Hematopoietic multipotent progenitor cell treated with erythropoietin and hydrocortisone succinate and interleukin-3 and kit ligand, for 4 days (in vitro differentiated cells): Measurements from ENCODE around the gene UBE2E2.
A peak's percentile ranks its signal among the peaks of the same experiment; 100 is the strongest.

ENCODE experiments used
- DNase-seq: peaks from one replicate; pipeline ENCODE4 v3.0.0-alpha.2; 2015

Gene UBE2E2

GRCh38 chr3:23399221-23399620, 196.1 kb downstream of the UBE2E2 start:
- no peak for DNase-seq

- peak; percentile 9 for DNase-seq
Observed at GRCh38 chr3:23402728-23403492, 199.8 kb downstream of the UBE2E2 start.

GRCh38 chr3:23404246-23404645, 201.1 kb downstream of the UBE2E2 start:
- DNase-seq = no peak

GRCh38 chr3:23405081-23405480, 202.0 kb downstream of the UBE2E2 start:
- DNase-seq = no peak

- no peak for DNase-seq
Observed at GRCh38 chr3:23406601-23407000, 203.5 kb downstream of the UBE2E2 start.

- DNase-seq = no peak
Observed at GRCh38 chr3:23418026-23418425, 214.9 kb downstream of the UBE2E2 start.

- no peak for DNase-seq
Observed at GRCh38 chr3:23421811-23422516, 218.8 kb downstream of the UBE2E2 start.

GRCh38 chr3:23422517-23422851, 219.4 kb downstream of the UBE2E2 start:
- no peak for DNase-seq

GRCh38 chr3:23425410-23425809, 222.3 kb downstream of the UBE2E2 start:
- no peak for DNase-seq

GRCh38 chr3:23430781-23431398, 227.8 kb downstream of the UBE2E2 start:
- DNase-seq = no peak

GRCh38 chr3:23431764-23432163, 228.6 kb downstream of the UBE2E2 start:
- DNase-seq = no peak

GRCh38 chr3:23435318-23435717, 232.2 kb downstream of the UBE2E2 start:
- DNase-seq = peak; percentile 18

GRCh38 chr3:23435904-23436303, 232.8 kb downstream of the UBE2E2 start:
- DNase-seq = no peak

GRCh38 chr3:23437484-23438145, 234.5 kb downstream of the UBE2E2 start:
- no peak for DNase-seq

- DNase-seq = no peak
Observed at GRCh38 chr3:23438657-23439056, 235.5 kb downstream of the UBE2E2 start.

GRCh38 chr3:23439080-23439479, 236.0 kb downstream of the UBE2E2 start:
- no peak for DNase-seq

GRCh38 chr3:23440416-23441294, 237.5 kb downstream of the UBE2E2 start:
- peak; percentile 13 for DNase-seq

- DNase-seq = peak; percentile 79
Observed at GRCh38 chr3:23442598-23443383, 239.7 kb downstream of the UBE2E2 start.

- DNase-seq = no peak
Observed at GRCh38 chr3:23444386-23444785, 241.3 kb downstream of the UBE2E2 start.

GRCh38 chr3:23446301-23446700, 243.2 kb downstream of the UBE2E2 start:
- DNase-seq = no peak

GRCh38 chr3:23448998-23449537, 245.9 kb downstream of the UBE2E2 start:
- no peak for DNase-seq
